H9 (cell line): Measurements from ENCODE around the gene AK5. TPM values are rescaled to one million over a fixed set of nuclear protein-coding genes. Genes with fewer than 3 reads are reported as not detected.

Experiments
- DNase-seq: peaks from one replicate; pipeline ENCODE4 v3.0.0-alpha.2; 2017
- H2AFZ ChIP-seq: one replicate; pipeline ENCODE4 v1.6.1; 2013; ENCODE audit warnings: mild to moderate bottlenecking, low read length, control low read depth, moderate library complexity
- H2AK5ac ChIP-seq: 2 replicates; pipeline ENCODE4 v1.6.1; 2013; ENCODE audit warnings: low read length, control low read depth, mixed read lengths; ENCODE audit not compliant: insufficient read length
- H2BK120ac ChIP-seq: one replicate; pipeline ENCODE4 v1.6.1; 2013; ENCODE audit warnings: low read depth, mild to moderate bottlenecking, low read length, control low read depth, inconsistent platforms; ENCODE audit not compliant: poor library complexity, severe bottlenecking
- H2BK12ac ChIP-seq: 2 replicates; pipeline ENCODE4 v1.6.1; 2013; ENCODE audit warnings: low read length, control low read depth, mixed read lengths, low read depth; ENCODE audit not compliant: insufficient read length
- H2BK15ac ChIP-seq: 2 replicates; pipeline ENCODE4 v1.6.1; 2013; ENCODE audit warnings: low read depth, low read length, control low read depth
- H2BK20ac ChIP-seq: one replicate; pipeline ENCODE4 v1.6.1; 2013; ENCODE audit warnings: low read depth, mild to moderate bottlenecking, low read length, control low read depth, inconsistent platforms; ENCODE audit not compliant: poor library complexity, severe bottlenecking
- H2BK5ac ChIP-seq: 2 replicates; pipeline ENCODE4 v1.6.1; 2013; ENCODE audit warnings: low read length, control low read depth, mixed read lengths; ENCODE audit not compliant: insufficient read length
- H3K14ac ChIP-seq: 2 replicates; pipeline ENCODE4 v1.6.1; 2013; ENCODE audit warnings: low read length, control low read depth; ENCODE audit not compliant: insufficient read depth
- H3K18ac ChIP-seq: 2 replicates; pipeline ENCODE4 v1.6.1; 2013; ENCODE audit warnings: low read depth, mild to moderate bottlenecking, mixed read lengths, low read length, control low read depth; ENCODE audit not compliant: insufficient read length
- H3K23ac ChIP-seq: 2 replicates; pipeline ENCODE4 v1.6.1; 2013; ENCODE audit warnings: low read length, control low read depth, mixed read lengths, low read depth; ENCODE audit not compliant: insufficient read length
- H3K23me2 ChIP-seq: 2 replicates; pipeline ENCODE4 v1.6.1; 2013; ENCODE audit warnings: low read depth, mild to moderate bottlenecking, mixed read lengths, low read length, control low read depth; ENCODE audit not compliant: insufficient read length, poor library complexity, severe bottlenecking
- H3K27ac ChIP-seq: 2 replicates; pipeline ENCODE4 v1.5.1; 2013; ENCODE audit warnings: low read length, control low read depth, mixed read lengths, low read depth; ENCODE audit not compliant: insufficient read length
- H3K27me3 ChIP-seq: 2 replicates; pipeline ENCODE4 v1.6.1; 2013; ENCODE audit warnings: low read length, control low read depth, inconsistent platforms; ENCODE audit not compliant: insufficient read depth
- H3K4ac ChIP-seq: 2 replicates; pipeline ENCODE4 v1.6.1; 2013; ENCODE audit warnings: low read depth, mild to moderate bottlenecking, control low read depth, inconsistent platforms, low read length, moderate library complexity
- H3K4me1 ChIP-seq: 2 replicates; pipeline ENCODE4 v1.6.1; 2013; ENCODE audit warnings: low read length, control low read depth, inconsistent platforms; ENCODE audit not compliant: insufficient read depth
- H3K4me2 ChIP-seq: 2 replicates; pipeline ENCODE4 v1.6.1; 2013; ENCODE audit warnings: low read length, control low read depth, mixed read lengths; ENCODE audit not compliant: insufficient read length, insufficient read depth
- H3K56ac ChIP-seq: 2 replicates; pipeline ENCODE4 v1.6.1; 2013; ENCODE audit warnings: low read depth, mild to moderate bottlenecking, mixed read lengths, low read length, control low read depth; ENCODE audit not compliant: insufficient read length
- H3K79me1 ChIP-seq: 2 replicates; pipeline ENCODE4 v1.6.1; 2013; ENCODE audit warnings: low read depth, mild to moderate bottlenecking, moderate library complexity, low read length, control low read depth, inconsistent platforms; ENCODE audit not compliant: insufficient read depth, poor library complexity, severe bottlenecking
- H3K79me2 ChIP-seq: 2 replicates; pipeline ENCODE4 v1.6.1; 2013; ENCODE audit warnings: low read length, control low read depth, inconsistent platforms; ENCODE audit not compliant: insufficient read depth
- H3K9ac ChIP-seq: 2 replicates; pipeline ENCODE4 v1.6.1; 2013; ENCODE audit warnings: low read length, control low read depth, mixed read lengths; ENCODE audit not compliant: insufficient read length; ENCODE audit errors: extremely low read depth
- H3K9me3 ChIP-seq: one replicate; pipeline ENCODE4 v1.6.1; 2013; ENCODE audit warnings: low read depth, low read length, inconsistent platforms; ENCODE audit not compliant: control insufficient read depth
- H3T11ph ChIP-seq: one replicate; pipeline ENCODE4 v1.6.1; 2013; ENCODE audit warnings: mild to moderate bottlenecking, low read length, control low read depth, inconsistent platforms
- H4K20me1 ChIP-seq: one replicate; pipeline ENCODE4 v1.6.1; 2013; ENCODE audit not compliant: control insufficient read depth, insufficient read length, insufficient read depth
- H4K5ac ChIP-seq: 2 replicates; pipeline ENCODE4 v1.6.1; 2013; ENCODE audit warnings: low read depth, mild to moderate bottlenecking, mixed read lengths, low read length, control low read depth; ENCODE audit not compliant: insufficient read length
- H4K8ac ChIP-seq: replicated peaks from 2 replicates; pipeline ENCODE4 v1.6.1; 2013; ENCODE audit warnings: low read length, control low read depth, mixed read lengths, low read depth; ENCODE audit not compliant: insufficient read length
- H4K91ac ChIP-seq: 2 replicates; pipeline ENCODE4 v1.6.1; 2013; ENCODE audit warnings: low read depth, mild to moderate bottlenecking, moderate library complexity, mixed read lengths, low read length, control low read depth; ENCODE audit not compliant: insufficient read length
- H3K27ac Mint-ChIP-seq, 3 experiments: 2 replicates in 2 of 3; 3 replicates in 1 of 3; pipeline ENCODE4 v1.8.0; 2020 to 2021; ENCODE audit warnings: mixed read lengths in 3 of 3, mild to moderate bottlenecking in 1 of 3, moderate library complexity in 1 of 3
- H3K27me3 Mint-ChIP-seq: 2 replicates; pipeline ENCODE4 v1.8.0; 2021; ENCODE audit warnings: low read depth, mild to moderate bottlenecking, moderate library complexity, mixed read lengths
- H3K36me3 Mint-ChIP-seq, 3 experiments: 2 replicates in 2 of 3; 3 replicates in 1 of 3; pipeline ENCODE4 v1.8.0; 2020 to 2021; ENCODE audit warnings: low read depth in 3 of 3, mixed read lengths in 3 of 3; ENCODE audit not compliant: insufficient read depth in 1 of 3
- H3K4me1 Mint-ChIP-seq, 2 experiments: 2 replicates each; pipeline ENCODE4 v1.8.0; 2020; ENCODE audit warnings: mixed read lengths in 2 of 2
- H3K4me3 Mint-ChIP-seq, 2 experiments: 2 replicates in 1 of 2; 3 replicates in 1 of 2; pipeline ENCODE4 v1.8.0; 2020 to 2021; ENCODE audit warnings: mild to moderate bottlenecking in 2 of 2, mixed read lengths in 2 of 2, moderate library complexity in 1 of 2
- H3K9me3 Mint-ChIP-seq, 2 experiments: 2 replicates in 1 of 2; 3 replicates in 1 of 2; pipeline ENCODE4 v1.8.0; 2020; ENCODE audit warnings: mild to moderate bottlenecking in 2 of 2, mixed read lengths in 2 of 2, moderate library complexity in 1 of 2
- CTCF ChIP-seq: fragments of 200-600 bp; sonication (generic); conservative IDR thresholded peaks from 3 replicates; pipeline ENCODE4 v1.8.0; 2021; ENCODE audit warnings: antibody characterized with exemption, mild to moderate bottlenecking
- WGBS: extraction: QIAGEN DNeasy Blood & Tissue Kit; methylation state at CpG from one replicate; pipeline ENCODE4 v1.1.7; 2013; ENCODE audit warnings: missing lambda C conversion rate, low lambda C conversion rate, mixed read lengths; ENCODE audit not compliant: insufficient read length; ENCODE audit errors: extremely low coverage; 5-methylcytosine and 5-hydroxymethylcytosine counted together
- total RNA-seq: library from RNA; stranded (reverse); gene quantifications from 2 replicates; pipeline ENCODE4 v1.2.1, GENCODE V29; 2021

AK5 gene
- total RNA-seq, 1 experiment from 2014 or later, result 2.5 TPM

- no peak overlapping the region for H3K18ac ChIP-seq
- no CpG with 5 or more reads among the region's 5 CpGs for WGBS
- H3K27ac Mint-ChIP-seq, result no peak overlapping the region
- H3K23me2 ChIP-seq, result no peaks in the 10 kb centered on the region
- H3K4me1 Mint-ChIP-seq, result no peaks in the 10 kb centered on the region
- no peak overlapping the region for H4K5ac ChIP-seq
- no peaks in the 10 kb centered on the region for H4K20me1 ChIP-seq
- no peak overlapping the region for H3K27ac ChIP-seq
- H3K4me2 ChIP-seq, result no peak overlapping the region
- no peak overlapping the region for H2BK120ac ChIP-seq
- H2AK5ac ChIP-seq, result no peak overlapping the region
- H3K23ac ChIP-seq, result no peak overlapping the region
- no peak overlapping the region for H3T11ph ChIP-seq
- no peaks in the 10 kb centered on the region for H3K9me3 ChIP-seq
- no peak overlapping the region for H3K56ac ChIP-seq
- H3K36me3 Mint-ChIP-seq, result peaks cover 0 to 7% (median 4%) of the 10 kb centered on the region in 3 experiments; a peak in 6 of 7 replicates
- no peak overlapping the region for H4K8ac ChIP-seq
- H3K79me2 ChIP-seq, result no peaks in the 10 kb centered on the region
- H2BK5ac ChIP-seq, result no peak overlapping the region
- H3K4ac ChIP-seq, result no peak overlapping the region
- H2BK15ac ChIP-seq, result no peak overlapping the region
- no peak overlapping the region for H3K9ac ChIP-seq
- H3K14ac ChIP-seq, result no peak overlapping the region
- no peak for TF ChIP-seq CTCF
- no peaks in the 10 kb centered on the region; the same call in 1 of the 2 replicates for H3K27me3 Mint-ChIP-seq
- no peak for DNase-seq
- H3K79me1 ChIP-seq, result no peaks in the 10 kb centered on the region
- H3K27me3 ChIP-seq, result no peaks in the 10 kb centered on the region
- no peak overlapping the region for H2BK20ac ChIP-seq
- H2BK12ac ChIP-seq, result no peak overlapping the region
- H4K91ac ChIP-seq, result no peak overlapping the region
- peaks cover 3 to 6% of the 10 kb centered on the region in 2 experiments; a peak in 2 of 5 replicates for H3K9me3 Mint-ChIP-seq
- H3K4me3 Mint-ChIP-seq, result no peak overlapping the region
- H2AFZ ChIP-seq, result no peak overlapping the region
- no peaks in the 10 kb centered on the region for H3K4me1 ChIP-seq
Observed at GRCh38 chr1:77499466-77499865, 217.6 kb downstream of the AK5 start.
